Measurements from ENCODE around the gene ROBO2. TPM values are rescaled to one million over a fixed set of nuclear protein-coding genes. Genes with fewer than 3 reads are reported as not detected.

ROBO2 gene
- total and polyA plus RNA-seq, 10 of the 15 experiments (the other 5 are each of a cell fraction or from before 2014, with no cell fraction given) = 0.22 to 2.5 (median 0.81) TPM

DNA sequence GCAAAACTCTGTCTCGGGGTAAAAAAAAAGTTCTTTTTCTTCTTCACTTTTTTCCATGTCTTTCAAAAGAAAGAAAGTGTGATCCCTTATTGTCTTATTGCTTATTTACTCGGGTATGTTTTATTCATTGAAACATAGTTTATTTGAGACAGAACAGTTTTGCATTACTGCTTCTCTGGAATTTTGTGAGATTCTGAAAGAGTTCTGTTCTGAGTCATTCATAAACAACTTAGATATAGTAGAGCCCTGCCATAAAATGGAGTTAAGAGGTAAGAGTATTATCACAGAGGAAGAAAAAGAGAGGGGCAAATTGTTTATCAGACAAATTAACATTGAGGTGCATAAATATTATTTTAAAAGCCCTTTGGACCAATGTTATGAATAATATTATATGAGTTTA, 522.2 kb downstream of the ROBO2 start:
- Histone ChIP-seq H4K20me1 (ENCODE audit: control insufficient read depth, insufficient read depth) (no peaks in the 10 kb centered on the region), H3K4me1 (ENCODE audit: control insufficient read depth, insufficient read depth, low read length) (no peaks in the 10 kb centered on the region), H3K79me2 (ENCODE audit: control insufficient read depth, insufficient read depth, low read length) (no peaks in the 10 kb centered on the region), H3K4me3 (no peak overlapping the region), H3K36me3 (ENCODE audit: control insufficient read depth in 2 of 2, insufficient read depth in 2 of 2, low read length in 1 of 2) (no peaks in the 10 kb centered on the region), H3K27me3 (replicated peaks in 1 of 2; ENCODE audit: control insufficient read depth in 2 of 2, insufficient read depth in 2 of 2, low read length in 1 of 2) (no peaks in the 10 kb centered on the region), H3K4me2 (ENCODE audit: control insufficient read depth, insufficient read depth) (no peak overlapping the region), H2AFZ (ENCODE audit: control insufficient read depth, low read depth, low read length) (no peak overlapping the region), H3K27ac (ENCODE audit: control insufficient read depth, insufficient read depth) (no peak overlapping the region), H3K9me3 (replicated peaks; ENCODE audit: control insufficient read depth, insufficient read depth, low read length) (no peaks in the 10 kb centered on the region), H3K9ac (ENCODE audit: control insufficient read depth, insufficient read depth, low read length) (no peak overlapping the region)
- TF ChIP-seq SKIL (IDR thresholded peaks at IDR 0.05; ENCODE audit: low read depth, poor library complexity, severe bottlenecking) (no peak), RUNX3 (IDR thresholded peaks at IDR 0.05; ENCODE audit: low read length) (no peak), STAT1 (conservative IDR thresholded peaks at IDR 0.05) (no peak), HCFC1 (IDR thresholded peaks at IDR 0.05; ENCODE audit: low read length) (no peak), BACH1 (IDR thresholded peaks at IDR 0.05; ENCODE audit: borderline replicate concordance) (no peak), IKZF2 (IDR thresholded peaks at IDR 0.05) (no peak)
- intact Hi-C loops (cut with micrococcal nuclease; ENCODE audit: unreplicated experiment) = no loop called here
- ChIA-PET SMC1A (ENCODE audit: uncharacterized antibody, unreplicated experiment) (no interaction called here), CTCF (no interaction called here), POLR2A (no interaction called here), RAD21 (ENCODE audit: unreplicated experiment) (no interaction called here)
- DNase-seq (ENCODE audit: low read depth, low spot score) = no peak
- WGBS (ENCODE audit: insufficient coverage, insufficient replicate concordance, low lambda C conversion rate, missing lambda C conversion rate) = 0% methylated on average over 2 of the region's 2 CpGs
- ATAC-seq = no peak
- in situ Hi-C loops (cut with MboI) = no loop called here
- FAIRE-seq = no peak
- BruUV-seq (replicated peaks) = no TSS peak

GRCh38 chr3:77563012-77563411, 523.1 kb downstream of the ROBO2 start:
- BruUV-seq (replicated peaks) = no TSS peak

More at GRCh38 chr3:77563012-77563411, 523.1 kb downstream of the ROBO2 start:
- Histone ChIP-seq H3K9ac (ENCODE audit: control insufficient read depth, insufficient read depth, low read length) (no peak overlapping the region), H3K4me1 (ENCODE audit: control insufficient read depth, insufficient read depth, low read length) (no peaks in the 10 kb centered on the region), H3K4me3 (no peak overlapping the region), H3K9me3 (replicated peaks; ENCODE audit: control insufficient read depth, insufficient read depth, low read length) (no peaks in the 10 kb centered on the region), H4K20me1 (ENCODE audit: control insufficient read depth, insufficient read depth) (no peaks in the 10 kb centered on the region), H3K4me2 (ENCODE audit: control insufficient read depth, insufficient read depth) (no peak overlapping the region), H3K27me3 (replicated peaks in 1 of 2; ENCODE audit: control insufficient read depth in 2 of 2, insufficient read depth in 2 of 2, low read length in 1 of 2) (no peaks in the 10 kb centered on the region), H3K79me2 (ENCODE audit: control insufficient read depth, insufficient read depth, low read length) (no peaks in the 10 kb centered on the region), H3K27ac (ENCODE audit: control insufficient read depth, insufficient read depth) (no peak overlapping the region), H2AFZ (ENCODE audit: control insufficient read depth, low read depth, low read length) (no peak overlapping the region), H3K36me3 (ENCODE audit: control insufficient read depth in 2 of 2, insufficient read depth in 2 of 2, low read length in 1 of 2) (no peaks in the 10 kb centered on the region)
- intact Hi-C loops (cut with micrococcal nuclease; ENCODE audit: unreplicated experiment) (no loop called here), in situ Hi-C loops (cut with MboI) (no loop called here)
- ATAC-seq (no peak), DNase-seq (ENCODE audit: low read depth, low spot score) (no peak), FAIRE-seq (no peak)
- SMC1A ChIA-PET (ENCODE audit: uncharacterized antibody, unreplicated experiment) = no interaction called here
- POLR2A ChIA-PET = interaction anchor here (0.6 kb wide), 1 partner anchor 477 kb away, joined by 3 read pairs; no protein-coding TSS in a partner anchor
- WGBS (ENCODE audit: insufficient coverage, insufficient replicate concordance, low lambda C conversion rate, missing lambda C conversion rate) = 0% methylated on average over 1 of the region's 1 CpG
- no peak for TF ChIP-seq RB1 (IDR thresholded peaks at IDR 0.05; ENCODE audit: borderline replicate concordance)
- no peak for TF ChIP-seq GABPA (IDR thresholded peaks at IDR 0.05; ENCODE audit: low read depth)
- TF ChIP-seq, protein P1, sequence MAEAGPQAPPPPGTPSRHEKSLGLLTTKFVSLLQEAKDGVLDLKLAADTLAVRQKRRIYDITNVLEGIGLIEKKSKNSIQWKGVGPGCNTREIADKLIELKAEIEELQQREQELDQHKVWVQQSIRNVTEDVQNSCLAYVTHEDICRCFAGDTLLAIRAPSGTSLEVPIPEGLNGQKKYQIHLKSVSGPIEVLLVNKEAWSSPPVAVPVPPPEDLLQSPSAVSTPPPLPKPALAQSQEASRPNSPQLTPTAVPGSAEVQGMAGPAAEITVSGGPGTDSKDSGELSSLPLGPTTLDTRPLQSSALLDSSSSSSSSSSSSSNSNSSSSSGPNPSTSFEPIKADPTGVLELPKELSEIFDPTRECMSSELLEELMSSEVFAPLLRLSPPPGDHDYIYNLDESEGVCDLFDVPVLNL (IDR thresholded peaks at IDR 0.05; ENCODE audit: low read depth, low read length) = no peak
- no peak for TF ChIP-seq HDAC6 (IDR thresholded peaks at IDR 0.05; ENCODE audit: unreplicated experiment)
- TF ChIP-seq, protein P2, sequence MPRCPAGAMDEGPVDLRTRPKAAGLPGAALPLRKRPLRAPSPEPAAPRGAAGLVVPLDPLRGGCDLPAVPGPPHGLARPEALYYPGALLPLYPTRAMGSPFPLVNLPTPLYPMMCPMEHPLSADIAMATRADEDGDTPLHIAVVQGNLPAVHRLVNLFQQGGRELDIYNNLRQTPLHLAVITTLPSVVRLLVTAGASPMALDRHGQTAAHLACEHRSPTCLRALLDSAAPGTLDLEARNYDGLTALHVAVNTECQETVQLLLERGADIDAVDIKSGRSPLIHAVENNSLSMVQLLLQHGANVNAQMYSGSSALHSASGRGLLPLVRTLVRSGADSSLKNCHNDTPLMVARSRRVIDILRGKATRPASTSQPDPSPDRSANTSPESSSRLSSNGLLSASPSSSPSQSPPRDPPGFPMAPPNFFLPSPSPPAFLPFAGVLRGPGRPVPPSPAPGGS (IDR thresholded peaks at IDR 0.05; ENCODE audit: borderline replicate concordance, insufficient read depth, low read depth, low read length, poor library complexity, severe bottlenecking) = no peak
- CTCF ChIA-PET = no interaction called here
- RAD21 ChIA-PET (ENCODE audit: unreplicated experiment) = no interaction called here

All from GM12878 (cell line).